GM23338 (cell line): ENCODE data around the gene SND1.

Experiments
- CREB1 ChIP-seq: fragments of 250-450 bp; sonication (Bioruptor Pico); IDR thresholded peaks from 2 replicates; pipeline ENCODE4 v1.5.0; 2020; ENCODE audit warnings: low read depth, mild to moderate bottlenecking, moderate library complexity
- CTCF ChIP-seq, 2 experiments: fragments of 200-600 bp in 1 of 2; sonication (generic) in 1 of 2; conservative IDR thresholded peaks; 2 replicates each; pipeline versions ENCODE4 v1.5.1 to v1.6.1; 2016 to 2017; ENCODE audit warnings: antibody characterized with exemption in 2 of 2, low read depth in 2 of 2, mild to moderate bottlenecking in 2 of 2, moderate library complexity in 1 of 2
- ETS1 ChIP-seq: IDR thresholded peaks from 2 replicates; pipeline ENCODE4 v1.6.1; 2016; ENCODE audit warnings: antibody characterized with exemption
- EZH2 ChIP-seq: fragments of 200-600 bp; sonication (generic); IDR thresholded peaks from one replicate; pipeline ENCODE4 v1.8.0; 2017; ENCODE audit warnings: antibody characterized with exemption, mild to moderate bottlenecking, low read depth; ENCODE audit not compliant: unreplicated experiment
- EZH2phosphoT487 ChIP-seq: fragments of 200-600 bp; sonication (generic); IDR thresholded peaks from one replicate; pipeline ENCODE4 v1.8.1; 2018; ENCODE audit warnings: antibody characterized with exemption; ENCODE audit not compliant: unreplicated experiment
- JUNB ChIP-seq: IDR thresholded peaks from one replicate; pipeline ENCODE4 v1.6.1; 2016; ENCODE audit warnings: antibody characterized with exemption; ENCODE audit not compliant: unreplicated experiment
- NANOG ChIP-seq: IDR thresholded peaks from 2 replicates; pipeline ENCODE4 v1.6.1; 2016; ENCODE audit warnings: antibody characterized with exemption, borderline replicate concordance
- POLR2AphosphoS5 ChIP-seq: IDR thresholded peaks from 2 replicates; pipeline ENCODE4 v1.6.1; 2016; ENCODE audit warnings: antibody characterized with exemption, low read depth
- REST ChIP-seq: IDR thresholded peaks from one replicate; pipeline ENCODE4 v1.6.1; 2018; ENCODE audit warnings: antibody characterized with exemption; ENCODE audit not compliant: unreplicated experiment
- STAT1 ChIP-seq: IDR thresholded peaks from one replicate; pipeline ENCODE4 v1.6.1; 2016; ENCODE audit warnings: antibody characterized with exemption; ENCODE audit not compliant: unreplicated experiment
- ZNF114 ChIP-seq: fragments of 250-450 bp; sonication (Bioruptor Pico); IDR thresholded peaks from 2 replicates; pipeline ENCODE4 v1.5.0; 2020; ENCODE audit warnings: mild to moderate bottlenecking, moderate library complexity
- ZNF331 ChIP-seq: fragments of 250-450 bp; sonication (Bioruptor Pico); IDR thresholded peaks from 2 replicates; pipeline ENCODE4 v1.5.0; 2020; ENCODE audit warnings: low read depth, mild to moderate bottlenecking, moderate library complexity
- ZNF462 ChIP-seq: fragments of 250-450 bp; sonication (Bioruptor Pico); IDR thresholded peaks from 2 replicates; pipeline ENCODE4 v1.5.0; 2020; ENCODE audit warnings: mild to moderate bottlenecking, moderate library complexity

GRCh38 chr7:127894588-127894987, 242.6 kb downstream of the SND1 start:
- no peak for TF ChIP-seq POLR2AphosphoS5
- no peak for TF ChIP-seq CTCF (conservative IDR thresholded peaks at IDR 0.05; ENCODE audit: low read depth in 2 of 2)
- no peak for TF ChIP-seq EZH2phosphoT487
- TF ChIP-seq ZNF462 (CRISPR knock-in tag) = no peak
- no peak for TF ChIP-seq CREB1 (CRISPR knock-in tag)
- no peak for TF ChIP-seq ETS1
- TF ChIP-seq EZH2 = no peak
- no peak for TF ChIP-seq REST
- no peak for TF ChIP-seq JUNB
- TF ChIP-seq NANOG = no peak
- no peak for TF ChIP-seq STAT1
- TF ChIP-seq ZNF114 (CRISPR knock-in tag) = no peak
- no peak for TF ChIP-seq ZNF331 (CRISPR knock-in tag)
